H9 (cell line): ENCODE results near the gene GGCT. TPM values are rescaled to one million over a fixed set of nuclear protein-coding genes. Genes with fewer than 3 reads are reported as not detected.

Source experiments
- DNase-seq: peaks from one replicate; pipeline ENCODE4 v3.0.0-alpha.2; 2017
- H2AFZ ChIP-seq: one replicate; pipeline ENCODE4 v1.6.1; 2013; ENCODE audit warnings: mild to moderate bottlenecking, low read length, control low read depth, moderate library complexity
- H2AK5ac ChIP-seq: 2 replicates; pipeline ENCODE4 v1.6.1; 2013; ENCODE audit warnings: low read length, control low read depth, mixed read lengths; ENCODE audit not compliant: insufficient read length
- H2BK120ac ChIP-seq: one replicate; pipeline ENCODE4 v1.6.1; 2013; ENCODE audit warnings: low read depth, mild to moderate bottlenecking, low read length, control low read depth, inconsistent platforms; ENCODE audit not compliant: poor library complexity, severe bottlenecking
- H2BK12ac ChIP-seq: 2 replicates; pipeline ENCODE4 v1.6.1; 2013; ENCODE audit warnings: low read length, control low read depth, mixed read lengths, low read depth; ENCODE audit not compliant: insufficient read length
- H2BK15ac ChIP-seq: 2 replicates; pipeline ENCODE4 v1.6.1; 2013; ENCODE audit warnings: low read depth, low read length, control low read depth
- H2BK20ac ChIP-seq: one replicate; pipeline ENCODE4 v1.6.1; 2013; ENCODE audit warnings: low read depth, mild to moderate bottlenecking, low read length, control low read depth, inconsistent platforms; ENCODE audit not compliant: poor library complexity, severe bottlenecking
- H2BK5ac ChIP-seq: 2 replicates; pipeline ENCODE4 v1.6.1; 2013; ENCODE audit warnings: low read length, control low read depth, mixed read lengths; ENCODE audit not compliant: insufficient read length
- H3K14ac ChIP-seq: 2 replicates; pipeline ENCODE4 v1.6.1; 2013; ENCODE audit warnings: low read length, control low read depth; ENCODE audit not compliant: insufficient read depth
- H3K18ac ChIP-seq: 2 replicates; pipeline ENCODE4 v1.6.1; 2013; ENCODE audit warnings: low read depth, mild to moderate bottlenecking, mixed read lengths, low read length, control low read depth; ENCODE audit not compliant: insufficient read length
- H3K23ac ChIP-seq: 2 replicates; pipeline ENCODE4 v1.6.1; 2013; ENCODE audit warnings: low read length, control low read depth, mixed read lengths, low read depth; ENCODE audit not compliant: insufficient read length
- H3K23me2 ChIP-seq: 2 replicates; pipeline ENCODE4 v1.6.1; 2013; ENCODE audit warnings: low read depth, mild to moderate bottlenecking, mixed read lengths, low read length, control low read depth; ENCODE audit not compliant: insufficient read length, poor library complexity, severe bottlenecking
- H3K27ac ChIP-seq: 2 replicates; pipeline ENCODE4 v1.5.1; 2013; ENCODE audit warnings: low read length, control low read depth, mixed read lengths, low read depth; ENCODE audit not compliant: insufficient read length
- H3K27me3 ChIP-seq: 2 replicates; pipeline ENCODE4 v1.6.1; 2013; ENCODE audit warnings: low read length, control low read depth, inconsistent platforms; ENCODE audit not compliant: insufficient read depth
- H3K4ac ChIP-seq: 2 replicates; pipeline ENCODE4 v1.6.1; 2013; ENCODE audit warnings: low read depth, mild to moderate bottlenecking, control low read depth, inconsistent platforms, low read length, moderate library complexity
- H3K4me1 ChIP-seq: 2 replicates; pipeline ENCODE4 v1.6.1; 2013; ENCODE audit warnings: low read length, control low read depth, inconsistent platforms; ENCODE audit not compliant: insufficient read depth
- H3K4me2 ChIP-seq: 2 replicates; pipeline ENCODE4 v1.6.1; 2013; ENCODE audit warnings: low read length, control low read depth, mixed read lengths; ENCODE audit not compliant: insufficient read length, insufficient read depth
- H3K56ac ChIP-seq: 2 replicates; pipeline ENCODE4 v1.6.1; 2013; ENCODE audit warnings: low read depth, mild to moderate bottlenecking, mixed read lengths, low read length, control low read depth; ENCODE audit not compliant: insufficient read length
- H3K79me1 ChIP-seq: 2 replicates; pipeline ENCODE4 v1.6.1; 2013; ENCODE audit warnings: low read depth, mild to moderate bottlenecking, moderate library complexity, low read length, control low read depth, inconsistent platforms; ENCODE audit not compliant: insufficient read depth, poor library complexity, severe bottlenecking
- H3K79me2 ChIP-seq: 2 replicates; pipeline ENCODE4 v1.6.1; 2013; ENCODE audit warnings: low read length, control low read depth, inconsistent platforms; ENCODE audit not compliant: insufficient read depth
- H3K9ac ChIP-seq: 2 replicates; pipeline ENCODE4 v1.6.1; 2013; ENCODE audit warnings: low read length, control low read depth, mixed read lengths; ENCODE audit not compliant: insufficient read length; ENCODE audit errors: extremely low read depth
- H3K9me3 ChIP-seq: one replicate; pipeline ENCODE4 v1.6.1; 2013; ENCODE audit warnings: low read depth, low read length, inconsistent platforms; ENCODE audit not compliant: control insufficient read depth
- H3T11ph ChIP-seq: one replicate; pipeline ENCODE4 v1.6.1; 2013; ENCODE audit warnings: mild to moderate bottlenecking, low read length, control low read depth, inconsistent platforms
- H4K20me1 ChIP-seq: one replicate; pipeline ENCODE4 v1.6.1; 2013; ENCODE audit not compliant: control insufficient read depth, insufficient read length, insufficient read depth
- H4K5ac ChIP-seq: 2 replicates; pipeline ENCODE4 v1.6.1; 2013; ENCODE audit warnings: low read depth, mild to moderate bottlenecking, mixed read lengths, low read length, control low read depth; ENCODE audit not compliant: insufficient read length
- H4K8ac ChIP-seq: replicated peaks from 2 replicates; pipeline ENCODE4 v1.6.1; 2013; ENCODE audit warnings: low read length, control low read depth, mixed read lengths, low read depth; ENCODE audit not compliant: insufficient read length
- H4K91ac ChIP-seq: 2 replicates; pipeline ENCODE4 v1.6.1; 2013; ENCODE audit warnings: low read depth, mild to moderate bottlenecking, moderate library complexity, mixed read lengths, low read length, control low read depth; ENCODE audit not compliant: insufficient read length
- H3K27ac Mint-ChIP-seq, 3 experiments: 2 replicates in 2 of 3; 3 replicates in 1 of 3; pipeline ENCODE4 v1.8.0; 2020 to 2021; ENCODE audit warnings: mixed read lengths in 3 of 3, mild to moderate bottlenecking in 1 of 3, moderate library complexity in 1 of 3
- H3K27me3 Mint-ChIP-seq: 2 replicates; pipeline ENCODE4 v1.8.0; 2021; ENCODE audit warnings: low read depth, mild to moderate bottlenecking, moderate library complexity, mixed read lengths
- H3K36me3 Mint-ChIP-seq, 3 experiments: 2 replicates in 2 of 3; 3 replicates in 1 of 3; pipeline ENCODE4 v1.8.0; 2020 to 2021; ENCODE audit warnings: low read depth in 3 of 3, mixed read lengths in 3 of 3; ENCODE audit not compliant: insufficient read depth in 1 of 3
- H3K4me1 Mint-ChIP-seq, 2 experiments: 2 replicates each; pipeline ENCODE4 v1.8.0; 2020; ENCODE audit warnings: mixed read lengths in 2 of 2
- H3K4me3 Mint-ChIP-seq, 2 experiments: 2 replicates in 1 of 2; 3 replicates in 1 of 2; pipeline ENCODE4 v1.8.0; 2020 to 2021; ENCODE audit warnings: mild to moderate bottlenecking in 2 of 2, mixed read lengths in 2 of 2, moderate library complexity in 1 of 2
- H3K9me3 Mint-ChIP-seq, 2 experiments: 2 replicates in 1 of 2; 3 replicates in 1 of 2; pipeline ENCODE4 v1.8.0; 2020; ENCODE audit warnings: mild to moderate bottlenecking in 2 of 2, mixed read lengths in 2 of 2, moderate library complexity in 1 of 2
- CTCF ChIP-seq: fragments of 200-600 bp; sonication (generic); conservative IDR thresholded peaks from 3 replicates; pipeline ENCODE4 v1.8.0; 2021; ENCODE audit warnings: antibody characterized with exemption, mild to moderate bottlenecking
- WGBS: extraction: QIAGEN DNeasy Blood & Tissue Kit; methylation state at CpG from one replicate; pipeline ENCODE4 v1.1.7; 2013; ENCODE audit warnings: missing lambda C conversion rate, low lambda C conversion rate, mixed read lengths; ENCODE audit not compliant: insufficient read length; ENCODE audit errors: extremely low coverage; 5-methylcytosine and 5-hydroxymethylcytosine counted together
- total RNA-seq: library from RNA; stranded (reverse); gene quantifications from 2 replicates; pipeline ENCODE4 v1.2.1, GENCODE V29; 2021

GGCT gene
- total RNA-seq, 1 experiment from 2014 or later: 84.9 TPM

GRCh38 chr7:30511973-30512662 lies 7.5 kb upstream of the GGCT start:
- no peak overlapping the region for H3K23ac ChIP-seq
- H2BK120ac ChIP-seq: no peak overlapping the region
- peaks cover 6 to 7% of the 10 kb centered on the region in 2 experiments; a peak in 3 of 4 replicates for H3K4me1 Mint-ChIP-seq
- TF ChIP-seq CTCF: no peak
- H3K36me3 Mint-ChIP-seq: peaks cover 0 to 5% (median 5%) of the 10 kb centered on the region in 3 experiments; a peak in 5 of 7 replicates
- H3K79me1 ChIP-seq: no peaks in the 10 kb centered on the region
- H4K91ac ChIP-seq: no peak overlapping the region
- no peak overlapping the region for H3T11ph ChIP-seq
- H3K18ac ChIP-seq: no peak overlapping the region
- H2AK5ac ChIP-seq: no peak overlapping the region
- no peak overlapping the region for H2BK20ac ChIP-seq
- H3K27ac Mint-ChIP-seq: no peak overlapping the region
- no peak overlapping the region for H4K5ac ChIP-seq
- no peaks in the 10 kb centered on the region for H3K9me3 ChIP-seq
- H4K8ac ChIP-seq: no peak overlapping the region
- peaks cover 8 to 15% of the 10 kb centered on the region in 2 experiments for H3K9me3 Mint-ChIP-seq
- no peak overlapping the region for H3K4ac ChIP-seq
- no CpG with 5 or more reads among the region's 1 CpG for WGBS
- H3K4me3 Mint-ChIP-seq: no peak overlapping the region
- no peak overlapping the region for H2AFZ ChIP-seq
- H2BK5ac ChIP-seq: no peak overlapping the region
- H3K23me2 ChIP-seq: no peaks in the 10 kb centered on the region
- no peaks in the 10 kb centered on the region for H4K20me1 ChIP-seq
- H3K9ac ChIP-seq: no peak overlapping the region
- H3K4me1 ChIP-seq: no peaks in the 10 kb centered on the region
- no peak overlapping the region for H3K27ac ChIP-seq
- no peaks in the 10 kb centered on the region for H3K27me3 ChIP-seq
- no peak overlapping the region for H2BK12ac ChIP-seq
- no peak for DNase-seq
- no peaks in the 10 kb centered on the region for H3K79me2 ChIP-seq
- no peak overlapping the region for H3K56ac ChIP-seq
- H2BK15ac ChIP-seq: no peak overlapping the region
- H3K4me2 ChIP-seq: no peak overlapping the region
- H3K27me3 Mint-ChIP-seq: peaks cover 8% of the 10 kb centered on the region
- H3K14ac ChIP-seq: no peak overlapping the region
